ENCODE data around the gene FYB1. TPM values are rescaled to one million over a fixed set of nuclear protein-coding genes. Genes with fewer than 3 reads are reported as not detected.

The FYB1 gene
- total and polyA plus RNA-seq, 2 of the 4 experiments (the other 2 are of a cell fraction), result not detected

DNA sequence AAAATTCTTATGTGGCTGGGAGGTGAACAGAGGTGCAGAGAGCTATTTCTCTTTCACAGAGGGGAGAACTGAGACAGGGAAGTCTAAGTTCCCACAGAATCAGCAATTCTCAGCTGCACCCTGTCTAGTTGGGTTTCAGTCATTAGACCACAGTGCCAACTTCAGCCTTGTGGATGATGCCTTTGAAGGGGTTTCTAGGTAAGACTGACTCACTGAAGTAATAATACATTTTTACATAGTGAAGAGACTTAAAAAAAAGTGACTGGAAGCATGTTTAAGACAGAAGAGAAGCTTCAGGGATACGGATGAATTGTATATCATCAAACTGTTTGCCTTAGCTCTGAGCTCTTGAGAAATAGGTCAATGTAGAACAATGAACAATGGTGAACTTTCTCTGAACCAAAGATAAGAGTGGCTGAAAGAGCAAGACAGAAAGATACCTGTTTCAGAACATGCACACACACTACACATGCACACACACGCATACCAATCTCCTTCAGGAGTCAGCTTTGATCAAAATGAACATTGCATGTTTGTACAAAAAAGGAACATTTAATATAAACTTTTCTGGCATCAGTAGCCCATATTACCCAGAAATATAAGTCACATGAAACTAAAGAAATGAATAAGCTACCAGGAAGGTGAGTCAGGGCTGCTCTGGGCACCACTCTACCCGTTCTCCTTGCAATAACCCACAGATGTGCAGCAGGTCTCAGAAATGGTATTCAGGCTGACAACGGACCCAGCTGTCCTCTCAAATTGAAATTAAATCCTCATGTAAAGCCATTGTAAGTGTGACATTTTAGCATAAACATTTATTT lies 12.6 kb upstream of the FYB1 start:
- Histone ChIP-seq H4K8ac (ENCODE audit: low read depth in 2 of 2, low read length in 2 of 2) (no peak overlapping the region), H3K4me2 (ENCODE audit: low read depth, low read length) (no peak overlapping the region), H2AK9ac (replicated peaks; ENCODE audit: low read depth, low read length, poor library complexity) (no peak overlapping the region), H3K79me1 (ENCODE audit: low read depth in 1 of 2, low read length in 2 of 2) (no peaks in the 10 kb centered on the region), H4K91ac (ENCODE audit: insufficient read depth, low read depth, low read length) (no peak overlapping the region), H3K27me3 (ENCODE audit: control insufficient read depth, insufficient read depth, low read length) (peaks cover 7% of the 10 kb centered on the region; the same call in 1 of the 2 replicates), H4K5ac (ENCODE audit: low read depth, low read length) (no peak overlapping the region), H2AFZ (replicated peaks; ENCODE audit: low read length, poor library complexity) (no peak overlapping the region), H3K23ac (ENCODE audit: low read depth, low read length) (no peak overlapping the region), H2BK120ac (ENCODE audit: low read depth, low read length) (no peak overlapping the region), H2AK5ac (ENCODE audit: low read depth, low read length) (no peak overlapping the region), H3K4me1 (ENCODE audit: control insufficient read depth, insufficient read depth, low read length) (no peaks in the 10 kb centered on the region), H3K14ac (replicated peaks; ENCODE audit: low read depth, low read length) (no peak overlapping the region), H3K36me3 (ENCODE audit: control insufficient read depth, insufficient read depth, low read length) (no peaks in the 10 kb centered on the region), H3K56ac (ENCODE audit: extremely low read depth, insufficient read depth, low read length) (no peak overlapping the region), H3K4ac (ENCODE audit: low read depth, low read length) (no peak overlapping the region), H3K27ac (ENCODE audit: insufficient read depth, low read length) (no peak overlapping the region), H2BK20ac (ENCODE audit: low read depth, low read length) (no peak overlapping the region), H3K9ac (ENCODE audit: low read depth, low read length) (no peak overlapping the region), H4K20me1 (ENCODE audit: insufficient read depth, low read length) (no peaks in the 10 kb centered on the region), H3K4me3 (ENCODE audit: insufficient read depth, low read depth, low read length) (no peak overlapping the region), H2BK15ac (ENCODE audit: low read depth, low read length) (no peak overlapping the region), H3K9me3 (ENCODE audit: control insufficient read depth, insufficient read depth, low read length) (no peaks in the 10 kb centered on the region), H3K18ac (ENCODE audit: low read depth, low read length) (no peak overlapping the region), H3K9me1 (ENCODE audit: insufficient read depth, low read length) (no peaks in the 10 kb centered on the region), H2BK5ac (ENCODE audit: low read depth, low read length, poor library complexity, severe bottlenecking) (no peak overlapping the region)
- in situ Hi-C loops (cut with MboI; ENCODE audit: low sequenced_read_pairs), result no loop called here
- ATAC-seq (ENCODE audit: low read depth), result no peak
- dilution Hi-C loops (cut with HindIII; ENCODE audit: low sequenced_read_pairs, unreplicated experiment), result no loop called here
- no TSS peak for BruUV-seq (replicated peaks)
- intact Hi-C loops (cut with micrococcal nuclease), result no loop called here
- TF ChIP-seq CEBPB (IDR thresholded peaks at IDR 0.05; ENCODE audit: low read depth, low read length) (no peak), FOS (IDR thresholded peaks at IDR 0.05; ENCODE audit: low read depth, low read length) (no peak), CHD1 (IDR thresholded peaks at IDR 0.05; ENCODE audit: low read depth, low read length) (no peak), MAFK (IDR thresholded peaks at IDR 0.05; ENCODE audit: low read depth, low read length) (no peak), RCOR1 (IDR thresholded peaks at IDR 0.05; ENCODE audit: insufficient replicate concordance, low read length) (no peak), RFX5 (IDR thresholded peaks at IDR 0.05; ENCODE audit: low read depth, low read length) (no peak), MAZ (IDR thresholded peaks at IDR 0.05; ENCODE audit: borderline replicate concordance, low read depth, low read length) (no peak), POLR2A (IDR thresholded peaks at IDR 0.05; ENCODE audit: low read depth, low read length) (no peak), SMC3 (IDR thresholded peaks at IDR 0.05; ENCODE audit: low read depth, low read length) (no peak), MXI1 (IDR thresholded peaks at IDR 0.05; ENCODE audit: borderline replicate concordance, low read depth, low read length) (no peak), BHLHE40 (IDR thresholded peaks at IDR 0.05; ENCODE audit: low read depth, low read length) (no peak), RAD21 (IDR thresholded peaks at IDR 0.05; ENCODE audit: low read length) (no peak)
- TF ChIP-seq, protein P1, sequence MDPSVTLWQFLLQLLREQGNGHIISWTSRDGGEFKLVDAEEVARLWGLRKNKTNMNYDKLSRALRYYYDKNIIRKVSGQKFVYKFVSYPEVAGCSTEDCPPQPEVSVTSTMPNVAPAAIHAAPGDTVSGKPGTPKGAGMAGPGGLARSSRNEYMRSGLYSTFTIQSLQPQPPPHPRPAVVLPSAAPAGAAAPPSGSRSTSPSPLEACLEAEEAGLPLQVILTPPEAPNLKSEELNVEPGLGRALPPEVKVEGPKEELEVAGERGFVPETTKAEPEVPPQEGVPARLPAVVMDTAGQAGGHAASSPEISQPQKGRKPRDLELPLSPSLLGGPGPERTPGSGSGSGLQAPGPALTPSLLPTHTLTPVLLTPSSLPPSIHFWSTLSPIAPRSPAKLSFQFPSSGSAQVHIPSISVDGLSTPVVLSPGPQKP (IDR thresholded peaks at IDR 0.05; ENCODE audit: borderline replicate concordance, low read depth, low read length), result no peak
- TF ChIP-seq, protein P2, sequence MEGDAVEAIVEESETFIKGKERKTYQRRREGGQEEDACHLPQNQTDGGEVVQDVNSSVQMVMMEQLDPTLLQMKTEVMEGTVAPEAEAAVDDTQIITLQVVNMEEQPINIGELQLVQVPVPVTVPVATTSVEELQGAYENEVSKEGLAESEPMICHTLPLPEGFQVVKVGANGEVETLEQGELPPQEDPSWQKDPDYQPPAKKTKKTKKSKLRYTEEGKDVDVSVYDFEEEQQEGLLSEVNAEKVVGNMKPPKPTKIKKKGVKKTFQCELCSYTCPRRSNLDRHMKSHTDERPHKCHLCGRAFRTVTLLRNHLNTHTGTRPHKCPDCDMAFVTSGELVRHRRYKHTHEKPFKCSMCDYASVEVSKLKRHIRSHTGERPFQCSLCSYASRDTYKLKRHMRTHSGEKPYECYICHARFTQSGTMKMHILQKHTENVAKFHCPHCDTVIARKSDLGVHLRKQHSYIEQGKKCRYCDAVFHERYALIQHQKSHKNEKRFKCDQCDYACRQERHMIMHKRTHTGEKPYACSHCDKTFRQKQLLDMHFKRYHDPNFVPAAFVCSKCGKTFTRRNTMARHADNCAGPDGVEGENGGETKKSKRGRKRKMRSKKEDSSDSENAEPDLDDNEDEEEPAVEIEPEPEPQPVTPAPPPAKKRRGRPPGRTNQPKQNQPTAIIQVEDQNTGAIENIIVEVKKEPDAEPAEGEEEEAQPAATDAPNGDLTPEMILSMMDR (conservative IDR thresholded peaks at IDR 0.05; ENCODE audit: low read depth, low read length), result no peak
- TF ChIP-seq, protein P3, sequence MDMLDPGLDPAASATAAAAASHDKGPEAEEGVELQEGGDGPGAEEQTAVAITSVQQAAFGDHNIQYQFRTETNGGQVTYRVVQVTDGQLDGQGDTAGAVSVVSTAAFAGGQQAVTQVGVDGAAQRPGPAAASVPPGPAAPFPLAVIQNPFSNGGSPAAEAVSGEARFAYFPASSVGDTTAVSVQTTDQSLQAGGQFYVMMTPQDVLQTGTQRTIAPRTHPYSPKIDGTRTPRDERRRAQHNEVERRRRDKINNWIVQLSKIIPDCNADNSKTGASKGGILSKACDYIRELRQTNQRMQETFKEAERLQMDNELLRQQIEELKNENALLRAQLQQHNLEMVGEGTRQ (IDR thresholded peaks at IDR 0.05; ENCODE audit: low read depth, low read length), result no peak
- POLR2A ChIA-PET (ENCODE audit: unreplicated experiment), result no interaction called here
- no peak for DNase-seq
- CTCF ChIA-PET, result no interaction called here
- WGBS, 2 experiments (ENCODE audit: extremely low coverage in 2 of 2, insufficient read length in 1 of 2), result no CpG with 5 or more reads among the region's 4 CpGs
